Endothelial cell of umbilical vein (primary cell): ENCODE data around the gene FBXL13. TPM values are rescaled to one million over a fixed set of nuclear protein-coding genes. Genes with fewer than 3 reads are reported as not detected.

Source experiments
- BruUV-seq: library from RNA; stranded (reverse); fragments of 400-500 nt; replicated peaks from 2 replicates; lab custom pipeline; 2021; lab: Mats Ljungman, UMichigan
- CTCF ChIA-PET: fragments of 300-600, 350-600 bp; sonication (Branson Sonifier 250); formaldehyde crosslinking; loops from one replicate; lab custom pipeline; 2021; ENCODE audit warnings: antibody characterized with exemption, inconsistent platforms; lab: Charles Lee
- POLR2A ChIA-PET: fragments of 300-600, 350-600 bp; sonication (Branson Sonifier 250); formaldehyde crosslinking; loops from one replicate; lab custom pipeline; 2021; ENCODE audit warnings: antibody characterized with exemption, inconsistent platforms; lab: Charles Lee
- DNase-seq: peaks from one replicate; pipeline ENCODE4 v3.0.0-alpha.2; 2011; ENCODE audit warnings: low read depth, low spot score
- FAIRE-seq: peaks from 2 replicates; lab custom pipeline; 2011; peaks lifted over from hg19 to GRCh38; lab: Jason Lieb, UNC
- H2AFZ ChIP-seq: 2 replicates; pipeline ENCODE4 v1.6.0; 2012; ENCODE audit warnings: low read depth, low read length, control low read depth, inconsistent platforms
- H3K27ac ChIP-seq: 2 replicates; pipeline ENCODE4 v1.5.1; 2011; ENCODE audit warnings: low read depth, mild to moderate bottlenecking, control low read depth, low read length, moderate library complexity; ENCODE audit not compliant: insufficient read depth
- H3K27me3 ChIP-seq, 2 experiments: 2 replicates each; pipeline versions ENCODE4 v1.6.0 to v1.6.1; 2011; ENCODE audit warnings: low read length in 2 of 2, mixed read lengths in 1 of 2; ENCODE audit not compliant: control insufficient read depth in 2 of 2, insufficient read depth in 2 of 2
- H3K36me3 ChIP-seq, 2 experiments: 2 replicates in 1 of 2; 3 replicates in 1 of 2; pipeline ENCODE4 v1.5.1; 2011; ENCODE audit warnings: low read length in 2 of 2, mild to moderate bottlenecking in 1 of 2, moderate library complexity in 1 of 2; ENCODE audit not compliant: control insufficient read depth in 2 of 2, insufficient read depth in 2 of 2; ENCODE audit errors: extremely low read depth in 1 of 2
- H3K4me1 ChIP-seq: 3 replicates; pipeline ENCODE4 v1.5.1; 2011; ENCODE audit warnings: mild to moderate bottlenecking, low read length; ENCODE audit not compliant: control insufficient read depth, insufficient read depth; ENCODE audit errors: extremely low read depth
- H3K4me2 ChIP-seq: 2 replicates; pipeline ENCODE4 v1.6.1; 2011; ENCODE audit warnings: low read length, control low read depth, mixed read lengths; ENCODE audit not compliant: insufficient read depth
- H3K4me3 ChIP-seq, 3 experiments: fragments of 200-600 bp in 1 of 3; sonication (generic), shearing (Covaris generic) in 1 of 3; replicated peaks in 1 of 3; 2 replicates each; pipeline ENCODE4 v1.5.1; 2011 to 2016; ENCODE audit warnings: control low read depth in 3 of 3, low read length in 3 of 3, mild to moderate bottlenecking in 2 of 3, inconsistent platforms in 1 of 3, low read depth in 1 of 3, moderate library complexity in 1 of 3; ENCODE audit not compliant: insufficient read depth in 1 of 3
- H3K79me2 ChIP-seq: 2 replicates; pipeline ENCODE4 v1.6.0; 2012; ENCODE audit warnings: low read length, inconsistent platforms; ENCODE audit not compliant: control insufficient read depth, insufficient read depth
- H3K9ac ChIP-seq: replicated peaks from 2 replicates; pipeline ENCODE3; 2011; ENCODE audit warnings: low read length, control low read depth; ENCODE audit not compliant: insufficient read depth; ENCODE audit errors: extremely low read depth
- H3K9me1 ChIP-seq: replicated peaks from 3 replicates; pipeline ENCODE4 v1.6.0; 2011; ENCODE audit warnings: mild to moderate bottlenecking, low read length; ENCODE audit not compliant: control insufficient read depth, insufficient read depth; ENCODE audit errors: extremely low read depth
- H3K9me3 ChIP-seq: replicated peaks from 2 replicates; pipeline ENCODE4 v1.5.1; 2012; ENCODE audit warnings: low read length, inconsistent platforms; ENCODE audit not compliant: control insufficient read depth, insufficient read depth
- H4K20me1 ChIP-seq: replicated peaks from 2 replicates; pipeline ENCODE3; 2011; ENCODE audit warnings: mild to moderate bottlenecking, low read length; ENCODE audit not compliant: control insufficient read depth, insufficient read depth; ENCODE audit errors: extremely low read depth
- CTCF ChIP-seq, 2 donors: IDR thresholded peaks; 1 replicate in 1 of 2; 2 replicates in 1 of 2; pipeline ENCODE4 v1.5.1; 2011; ENCODE audit warnings: low read length in 2 of 2, mild to moderate bottlenecking in 2 of 2, moderate library complexity in 2 of 2, control low read depth in 1 of 2, inconsistent platforms in 1 of 2, low read depth in 1 of 2; ENCODE audit not compliant: insufficient read depth in 1 of 2; ENCODE audit errors: extremely low read depth in 1 of 2
- EZH2 ChIP-seq: IDR thresholded peaks from 2 replicates; pipeline ENCODE4 v1.6.1; 2012; ENCODE audit warnings: borderline replicate concordance, low read depth, mild to moderate bottlenecking, moderate library complexity, low read length, inconsistent platforms; ENCODE audit not compliant: severe bottlenecking
- FOS ChIP-seq: IDR thresholded peaks from 2 replicates; pipeline ENCODE4 v1.6.1; 2011; ENCODE audit warnings: mild to moderate bottlenecking, low read length, moderate library complexity, borderline replicate concordance; ENCODE audit not compliant: insufficient read depth
- GATA2 ChIP-seq: IDR thresholded peaks from 2 replicates; pipeline ENCODE4 v1.7.0; 2011; ENCODE audit warnings: low read depth, mild to moderate bottlenecking, moderate library complexity, mixed read lengths, low read length; ENCODE audit not compliant: insufficient read length, insufficient read depth
- JUN ChIP-seq: IDR thresholded peaks from 2 replicates; pipeline ENCODE4 v1.6.1; 2011; ENCODE audit warnings: borderline replicate concordance, low read depth; ENCODE audit not compliant: insufficient read length, insufficient read depth
- MAX ChIP-seq: IDR thresholded peaks from 2 replicates; pipeline ENCODE4 v1.6.1; 2011; ENCODE audit not compliant: insufficient read depth, insufficient read length
- MYC ChIP-seq: IDR thresholded peaks from one replicate; pipeline ENCODE4 v1.6.1; 2011; ENCODE audit warnings: mild to moderate bottlenecking, low read depth, low read length
- POLR2A ChIP-seq: IDR thresholded peaks from 2 replicates; pipeline ENCODE4 v1.6.1; 2012; ENCODE audit warnings: low read depth, mild to moderate bottlenecking, control low read depth, low read length
- POLR2AphosphoS5 ChIP-seq: IDR thresholded peaks from 2 replicates; pipeline ENCODE4 v1.6.1; 2012; ENCODE audit warnings: low read depth, mild to moderate bottlenecking, control low read depth, low read length, moderate library complexity; ENCODE audit not compliant: insufficient read depth
- dilution Hi-C: fragments of 300-500 bp; cut with MboI; formaldehyde crosslinking; loops from one replicate; pipeline ENCODE4 v1.15.0; 2019; ENCODE audit warnings: low sequenced_read_pairs; ENCODE audit not compliant: extremely low pct_ligation_motif_present
- intact Hi-C: fragments of 100-400 bp; cut with micrococcal nuclease; formaldehyde crosslinking; loops from one replicate; pipeline ENCODE4 v1.10.0; 2022
- polyA plus RNA-seq, 4 experiments: library from polyadenylated mRNA; depleted of rRNA in 3 of 4; stranded (reverse) in 3 of 4; unstranded in 1 of 4; fragments of >200 nt; gene quantifications; 2 replicates each; pipeline versions ENCODE4 v1.2.1 to v1.2.3, GENCODE V29; 2011 to 2012; ENCODE audit warnings: missing spikeins in 1 of 4
- total RNA-seq: library from RNA; stranded (reverse); gene quantifications from 2 replicates; pipeline ENCODE4 v1.2.3, GENCODE V29; 2021

Gene FBXL13
- total and polyA plus RNA-seq, 2 donors (not counting 3 experiments of a cell fraction or from before 2014, with no cell fraction given) = 3.9 to 4.6 TPM

GRCh38 chr7:103082497-103082896 is 7.9 kb upstream of the FBXL13 start:
- Histone ChIP-seq H3K4me1 (no peaks in the 10 kb centered on the region), H3K9me1 (no peaks in the 10 kb centered on the region), H3K9ac (no peak overlapping the region), H3K9me3 (no peaks in the 10 kb centered on the region), H3K36me3 (peaks cover 0 to 10% of the 10 kb centered on the region in 2 experiments), H2AFZ (no peak overlapping the region), H3K79me2 (peaks cover 20% of the 10 kb centered on the region), H3K4me3 (no peak overlapping the region), H4K20me1 (no peaks in the 10 kb centered on the region), H3K27me3 (no peaks in the 10 kb centered on the region), H3K4me2 (no peak overlapping the region), H3K27ac (no peak overlapping the region)
- FAIRE-seq (no peak), DNase-seq (no peak)
- dilution Hi-C loops = no loop called here
- POLR2A ChIA-PET = no interaction called here
- BruUV-seq = no TSS peak
- TF ChIP-seq GATA2 (no peak), FOS (no peak), MAX (no peak), EZH2 (no peak), MYC (no peak), CTCF (IDR thresholded peaks at IDR 0.05; ENCODE audit: extremely low read depth in 1 of 2, insufficient read depth in 1 of 2, low read depth in 1 of 2, low read length in 2 of 2) (no peak), JUN (no peak), POLR2A (no peak), POLR2AphosphoS5 (no peak)
- CTCF ChIA-PET = no interaction called here
- intact Hi-C loops = no loop called here
